RKO (cell line): ENCODE measurements around the gene NPAS2.

Experiments
- DNase-seq: peaks from one replicate; pipeline ENCODE4 v3.0.0-alpha.2; 2016; ENCODE audit warnings: low spot score

The NPAS2 gene

DNA sequence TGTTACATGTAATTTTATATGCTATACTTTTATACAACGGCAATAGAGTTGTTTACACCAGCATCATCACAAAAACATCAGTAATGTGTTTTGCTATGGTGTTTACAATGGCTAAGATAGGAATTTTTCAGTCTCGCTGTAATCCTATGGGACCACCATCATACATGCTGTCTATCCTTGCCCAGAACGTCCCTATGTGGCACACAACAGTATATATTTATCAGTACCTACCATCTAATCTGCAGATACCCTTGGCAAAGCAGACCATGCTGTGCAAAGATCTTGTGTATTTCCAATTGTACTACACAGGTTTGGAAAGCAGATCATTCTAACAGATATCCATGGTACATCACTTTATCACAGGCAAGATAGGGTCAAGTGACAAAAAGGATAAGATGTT is 197.4 kb downstream of the NPAS2 start:
- DNase-seq = no peak

DNA sequence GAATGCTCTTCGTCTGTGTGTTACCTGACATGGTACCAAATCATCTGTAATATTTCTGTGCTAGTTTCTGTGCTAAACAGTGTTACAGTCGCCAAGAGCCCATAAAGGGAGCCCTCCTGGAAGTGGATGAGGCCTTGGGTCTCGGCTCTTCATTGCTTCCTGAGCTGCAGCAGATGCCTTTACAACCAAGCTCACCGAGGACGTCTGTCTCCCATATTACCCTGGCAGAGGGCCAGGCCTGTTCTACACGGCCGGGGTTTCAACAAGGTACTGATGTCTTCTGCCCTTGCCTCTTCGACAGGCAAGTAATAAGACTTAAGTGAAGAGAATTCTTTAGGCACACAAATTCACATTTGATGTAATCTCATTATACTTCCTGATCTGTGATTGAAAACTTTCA is 199.0 kb downstream of the NPAS2 start:
- no peak for DNase-seq

DNA sequence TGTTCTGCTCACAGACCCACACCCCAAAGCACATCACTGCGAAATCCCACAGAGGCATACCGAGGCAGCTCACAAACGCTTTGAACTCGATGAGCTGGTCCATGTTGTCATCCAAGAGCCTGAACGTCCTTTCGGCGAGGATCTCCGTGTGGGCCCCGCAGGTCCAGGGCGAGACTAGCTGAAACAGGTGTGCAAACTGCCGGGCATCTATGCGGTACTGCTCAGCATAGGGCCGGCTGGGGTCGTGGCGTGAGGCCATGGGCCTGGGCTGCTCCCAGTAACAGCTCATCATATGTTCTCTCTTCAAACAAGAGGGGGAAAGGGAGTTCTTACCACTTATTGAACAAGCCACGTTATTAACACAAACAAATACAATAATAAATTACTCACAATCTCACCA is 202.3 kb downstream of the NPAS2 start:
- no peak for DNase-seq

DNA sequence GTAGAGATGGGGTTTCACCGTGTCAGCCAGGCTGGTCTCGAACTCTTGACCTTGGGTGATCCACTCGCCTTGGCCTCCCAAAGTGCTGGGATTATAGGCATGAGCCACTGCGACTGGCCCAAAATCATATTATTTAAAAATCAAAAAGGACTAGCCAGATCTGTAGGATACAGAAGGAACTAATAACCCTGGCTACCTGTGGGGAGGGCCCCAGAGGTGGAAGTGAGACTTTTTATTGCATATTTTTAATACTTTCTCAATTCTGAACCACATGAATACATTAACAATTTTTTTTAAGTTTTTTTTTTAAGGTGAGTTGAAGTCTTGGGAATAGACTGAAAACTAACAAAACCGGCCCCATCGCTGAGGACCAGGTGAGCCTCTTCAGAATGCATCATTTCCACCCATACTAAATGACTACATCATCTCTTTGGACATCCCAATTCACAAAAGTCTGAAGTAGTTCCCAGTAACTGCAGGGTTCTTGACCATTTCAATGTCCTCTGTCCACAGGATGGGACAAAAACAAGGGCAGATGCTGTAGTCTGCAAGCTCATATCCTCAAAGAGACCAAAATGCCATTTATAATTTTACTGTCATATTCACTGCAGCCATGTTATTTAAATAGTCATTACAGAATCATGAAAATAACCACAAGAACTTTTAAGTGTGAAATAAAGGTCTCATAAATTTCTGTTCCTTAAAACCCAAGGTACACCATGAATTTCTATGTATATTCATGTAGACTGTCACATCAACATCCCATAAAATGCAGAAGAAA is 203.6 kb downstream of the NPAS2 start:
- no peak for DNase-seq

DNA sequence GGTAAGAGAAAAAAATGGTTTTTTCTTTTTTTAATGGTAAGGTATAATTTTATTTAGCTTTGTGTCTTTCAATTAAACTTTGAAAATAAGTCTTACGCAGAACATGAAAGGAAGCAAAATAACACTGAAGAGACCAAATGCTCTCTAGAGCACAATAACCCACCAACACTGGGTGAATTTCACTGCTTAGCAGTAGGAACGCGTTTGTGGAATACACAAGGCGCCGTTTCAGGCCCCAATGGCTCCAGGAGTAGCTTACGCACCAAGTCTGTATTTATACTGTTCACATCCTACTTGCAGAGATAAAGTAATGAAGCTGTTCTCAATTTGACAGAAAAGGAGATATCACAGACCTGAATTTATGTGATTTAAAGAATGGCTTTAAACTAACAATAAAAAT is 205.6 kb downstream of the NPAS2 start:
- DNase-seq = no peak

DNA sequence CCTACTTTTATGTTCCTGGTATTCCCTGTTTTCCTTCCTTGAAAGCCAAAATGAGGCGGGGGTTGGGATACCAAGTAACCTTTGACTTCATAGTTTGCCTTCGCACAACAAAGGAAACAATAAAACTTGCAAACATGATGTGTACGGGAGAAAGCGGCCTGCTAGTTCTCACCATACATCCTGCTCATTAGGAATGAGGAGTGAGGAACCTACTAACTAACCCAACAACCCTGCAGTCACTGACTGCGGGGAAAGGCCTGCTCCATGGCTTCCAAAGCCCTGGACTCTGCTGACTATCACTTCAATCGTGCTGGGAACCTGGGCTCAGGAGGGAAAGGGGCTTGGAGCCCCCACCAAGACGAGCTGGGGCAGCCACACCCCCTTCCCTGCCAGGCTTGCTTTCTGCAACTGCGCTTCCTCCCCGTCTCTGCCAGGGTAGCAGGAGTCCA is 206.3 kb downstream of the NPAS2 start:
- DNase-seq = no peak

DNA sequence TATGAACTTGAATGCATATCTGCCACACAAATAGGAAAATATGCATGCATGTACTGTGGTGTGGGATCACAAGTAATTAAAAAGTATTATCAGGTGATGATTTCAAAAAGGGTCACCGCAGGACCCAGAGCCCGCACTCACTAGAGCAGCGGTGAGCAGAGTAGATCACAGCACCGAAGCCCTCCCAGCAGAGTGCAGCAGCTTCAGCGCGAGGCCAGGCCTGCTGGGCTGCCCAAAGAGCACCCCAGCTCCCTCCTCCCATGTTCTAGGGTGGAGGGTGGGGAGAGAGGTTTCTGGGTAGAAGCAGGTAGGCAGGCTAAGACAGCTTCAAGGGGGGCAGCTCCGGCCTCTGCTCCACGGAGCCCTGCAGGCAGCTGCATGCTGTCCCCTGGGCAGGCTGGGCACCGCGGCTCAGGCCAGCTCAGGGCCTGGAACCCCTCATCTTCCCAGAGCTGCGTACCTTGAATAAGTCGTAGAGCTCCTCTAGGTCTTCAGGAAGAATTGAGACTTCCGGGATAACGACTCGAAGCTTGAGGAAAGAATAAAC is 207.1 kb downstream of the NPAS2 start:
- no peak for DNase-seq

DNA sequence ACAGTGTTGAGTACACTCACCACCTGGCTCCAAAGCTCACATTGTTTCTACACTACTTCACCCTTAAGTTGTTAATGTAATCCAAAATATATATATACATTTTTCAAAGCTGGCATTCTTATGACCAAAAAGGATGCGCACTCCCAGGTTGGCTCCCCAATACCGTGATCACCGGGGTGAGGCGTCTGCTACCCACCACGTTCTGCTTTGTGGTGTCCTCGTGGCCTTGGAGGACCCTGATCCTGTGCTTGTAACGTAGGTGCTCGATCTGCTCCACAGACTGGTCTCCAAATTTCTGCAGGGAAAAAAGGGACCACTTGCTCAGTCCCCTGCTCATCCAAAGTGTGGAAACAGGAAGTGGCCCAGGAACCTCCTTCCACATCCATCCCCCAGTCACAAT is 207.9 kb downstream of the NPAS2 start:
- no peak for DNase-seq

DNA sequence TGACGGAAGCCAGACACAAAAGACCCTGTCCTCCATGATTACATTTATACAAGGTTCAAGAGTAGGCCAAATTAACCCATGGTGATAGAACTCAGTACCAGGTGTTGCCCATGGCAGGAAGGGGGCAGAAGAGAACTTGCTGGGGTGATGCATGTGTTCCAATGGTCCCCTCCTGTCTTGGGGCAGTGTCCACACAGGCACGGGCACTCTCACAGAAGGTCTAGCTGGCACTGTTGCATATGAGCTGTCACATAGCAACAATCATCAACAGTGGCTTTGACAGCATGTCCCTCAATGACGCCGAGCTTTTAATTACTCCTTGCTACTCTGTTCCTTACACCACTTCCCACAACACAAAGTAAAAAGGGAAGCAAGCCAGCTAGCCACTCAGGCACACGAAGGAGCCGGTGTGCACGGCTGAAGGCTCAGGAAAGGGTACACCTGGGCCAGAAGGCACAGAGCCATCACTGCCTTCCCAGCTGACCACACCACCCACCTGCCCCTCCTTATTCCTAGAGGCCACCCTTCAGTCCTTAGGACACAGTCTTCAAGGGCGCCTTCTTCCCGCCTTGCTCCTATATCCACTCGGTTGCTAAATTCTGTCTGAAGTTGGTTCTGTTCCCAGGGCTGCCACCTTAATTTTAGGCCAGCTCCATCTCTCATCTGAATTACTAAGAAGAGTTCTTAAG is 211.1 kb downstream of the NPAS2 start:
- no peak for DNase-seq

DNA sequence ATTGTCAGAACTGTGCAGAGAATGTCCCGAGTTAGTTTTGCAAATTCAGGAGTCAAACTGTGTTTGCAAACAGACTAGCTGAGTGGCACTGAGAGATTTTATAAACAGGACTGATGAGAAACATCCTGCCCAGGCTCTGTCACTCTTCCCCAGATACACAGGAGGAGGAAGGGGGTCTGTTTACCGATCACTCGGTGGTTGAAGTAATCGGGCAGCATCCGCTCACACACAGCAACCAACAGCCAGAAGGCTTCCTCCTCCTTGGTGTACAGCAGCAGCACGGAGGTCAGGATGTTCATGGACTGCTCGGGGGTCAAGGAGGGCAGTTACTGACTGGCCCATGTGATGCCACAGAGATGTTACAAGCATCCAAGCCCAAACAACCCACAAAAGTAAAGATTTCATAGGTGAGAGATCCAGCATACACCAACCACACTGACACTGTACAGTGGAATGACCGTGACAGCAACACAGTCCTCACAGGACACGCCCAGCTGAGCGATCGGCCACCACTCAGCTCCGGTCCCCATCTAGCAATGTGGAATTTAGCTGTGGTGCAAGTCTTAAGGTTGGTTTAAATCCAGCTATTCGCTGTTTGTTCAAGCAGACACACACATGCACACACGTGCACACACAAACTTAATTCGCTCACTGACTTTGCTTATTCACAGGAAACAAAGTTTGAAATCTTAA is 212.3 kb downstream of the NPAS2 start:
- DNase-seq = no peak

DNA sequence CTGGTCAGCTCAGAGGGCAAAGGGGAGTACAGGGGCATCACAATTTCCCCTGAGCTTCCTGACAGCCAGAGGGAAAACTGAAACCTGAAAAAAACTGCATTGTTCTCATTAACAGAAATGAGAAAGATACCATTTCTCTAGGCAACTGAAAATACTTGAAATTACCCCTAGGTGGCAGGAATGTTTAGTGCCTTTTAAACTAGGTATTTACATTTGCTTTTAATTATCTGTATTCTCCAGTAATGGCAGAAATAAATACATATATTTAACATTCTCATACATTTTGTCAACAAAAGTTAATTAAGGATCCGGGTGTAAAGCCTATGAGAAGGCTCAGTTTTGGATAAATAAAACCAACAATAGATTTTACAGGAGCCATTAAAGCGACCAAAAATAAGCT is 216.6 kb downstream of the NPAS2 start:
- DNase-seq = peak; percentile 41

DNA sequence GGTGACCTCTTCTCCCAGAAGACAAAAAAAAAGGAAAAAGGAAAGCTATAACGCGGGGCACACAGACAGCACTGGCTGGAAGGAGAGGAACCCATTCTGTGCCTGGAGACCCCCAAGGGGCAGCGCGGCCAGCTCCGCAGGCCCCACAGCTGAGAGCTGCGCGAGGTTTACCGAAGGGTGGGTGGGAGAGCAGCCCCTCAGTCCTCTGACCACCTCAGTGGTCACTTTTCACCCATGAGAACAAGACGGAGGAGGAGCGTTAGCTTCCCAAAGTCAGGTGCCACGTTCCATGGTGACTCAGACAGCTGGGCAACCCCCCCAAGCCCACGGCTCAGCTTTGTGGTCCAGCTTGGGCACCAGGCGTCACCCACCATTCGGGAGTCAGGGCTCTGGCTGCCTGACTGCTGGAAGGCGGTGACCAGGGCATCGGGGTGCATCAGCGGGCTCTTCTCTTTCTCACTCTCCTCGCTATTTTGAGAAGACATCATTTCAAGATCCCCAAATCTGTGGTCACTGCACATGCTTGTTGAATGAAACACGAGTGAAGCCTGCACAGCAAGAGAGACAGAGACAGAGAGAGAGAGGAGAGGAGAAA is 217.3 kb downstream of the NPAS2 start:
- DNase-seq = no peak

DNA sequence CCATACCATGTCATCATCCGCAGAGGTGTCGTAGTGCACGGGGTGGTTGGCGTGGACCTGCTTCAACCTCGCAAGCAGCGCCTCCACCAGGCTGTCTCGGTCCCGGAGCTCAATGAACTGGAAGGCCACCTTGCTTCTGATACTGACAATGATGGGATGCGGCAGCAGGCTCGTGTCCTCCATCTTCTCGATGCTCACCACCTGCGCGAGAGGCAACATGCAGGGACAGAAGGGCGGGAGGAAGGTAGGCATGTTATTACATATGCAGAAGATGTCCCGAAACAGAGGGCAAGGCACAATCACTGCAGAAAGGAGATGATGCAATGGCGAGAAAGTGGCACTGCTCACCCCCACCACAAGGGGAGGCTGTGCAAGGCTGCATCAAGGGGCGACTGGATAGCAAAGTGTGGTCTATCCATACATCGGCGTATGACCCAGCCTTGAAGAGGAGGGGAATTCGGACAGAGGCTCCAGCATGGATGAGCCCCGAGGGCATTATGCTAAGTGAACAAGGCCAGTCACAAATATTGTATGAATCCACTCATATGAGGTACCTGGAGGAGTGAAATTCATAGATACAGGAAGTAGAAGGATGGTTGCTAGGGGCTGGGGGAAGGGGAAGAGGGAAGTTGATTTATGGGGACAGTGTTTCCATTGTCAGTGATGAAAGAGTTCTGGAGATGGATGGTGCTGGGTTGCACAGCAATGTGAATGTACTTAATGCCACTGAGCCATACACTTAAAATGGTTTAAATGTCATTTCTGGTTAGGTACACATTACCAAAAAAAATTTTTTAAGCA is 218.7 kb downstream of the NPAS2 start:
- peak; percentile 38 for DNase-seq

DNA sequence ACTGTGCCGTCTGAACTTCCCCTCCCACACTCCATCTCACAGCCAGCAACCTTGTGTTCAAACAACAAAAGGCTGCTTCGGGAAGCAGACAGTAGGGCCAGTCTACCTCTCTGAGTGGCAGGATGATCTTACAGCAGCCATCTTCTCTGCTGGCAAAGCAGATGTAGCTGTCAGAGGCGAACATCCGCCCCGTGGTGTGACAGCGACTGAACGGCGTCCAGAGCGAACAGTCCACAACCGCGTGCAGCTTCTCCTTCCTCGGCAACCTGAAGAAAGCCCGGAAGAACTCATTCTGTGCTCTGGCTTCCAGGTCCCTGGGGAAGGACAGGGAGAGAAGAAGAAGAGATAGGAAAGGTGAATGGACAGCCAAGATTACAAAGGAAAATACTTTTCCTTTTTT is 220.1 kb downstream of the NPAS2 start:
- DNase-seq = no peak

DNA sequence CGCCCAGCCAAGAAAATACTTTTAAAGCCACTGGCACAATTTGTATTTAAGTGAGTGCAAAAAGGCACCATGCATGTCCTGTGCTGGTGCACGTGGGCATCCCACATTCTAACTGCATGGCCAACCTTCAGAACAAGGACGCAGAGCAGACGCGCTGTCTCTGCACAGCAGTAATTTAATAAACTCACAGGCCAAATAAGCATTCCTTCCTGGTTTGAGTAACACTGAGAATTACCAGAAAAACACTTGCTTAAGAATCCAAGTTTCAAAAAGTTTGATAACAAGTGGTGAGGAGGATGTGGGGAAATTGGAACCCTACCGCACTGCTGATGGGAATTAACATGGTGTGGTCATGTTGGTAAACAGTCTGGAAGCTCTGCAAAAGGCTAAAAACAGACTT is 220.8 kb downstream of the NPAS2 start:
- DNase-seq = no peak

DNA sequence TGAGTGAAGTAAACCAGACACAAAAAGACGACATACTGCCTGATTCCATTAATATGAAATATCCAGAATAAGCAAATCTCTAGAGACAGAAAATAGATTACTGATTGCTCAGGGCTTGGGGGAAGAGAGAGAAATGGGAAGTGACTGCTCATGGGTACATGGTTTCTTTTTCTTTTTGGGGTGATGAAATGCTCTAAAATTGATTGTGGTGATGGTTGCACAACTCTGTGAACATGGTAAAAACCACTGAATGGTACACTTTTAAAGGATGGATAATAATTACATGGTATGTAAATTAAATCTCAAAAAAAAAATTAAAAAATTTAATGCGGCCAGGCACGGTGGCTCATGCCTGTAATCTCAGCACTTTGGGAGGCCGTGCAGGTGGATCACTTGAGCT is 221.5 kb downstream of the NPAS2 start:
- no peak for DNase-seq

DNA sequence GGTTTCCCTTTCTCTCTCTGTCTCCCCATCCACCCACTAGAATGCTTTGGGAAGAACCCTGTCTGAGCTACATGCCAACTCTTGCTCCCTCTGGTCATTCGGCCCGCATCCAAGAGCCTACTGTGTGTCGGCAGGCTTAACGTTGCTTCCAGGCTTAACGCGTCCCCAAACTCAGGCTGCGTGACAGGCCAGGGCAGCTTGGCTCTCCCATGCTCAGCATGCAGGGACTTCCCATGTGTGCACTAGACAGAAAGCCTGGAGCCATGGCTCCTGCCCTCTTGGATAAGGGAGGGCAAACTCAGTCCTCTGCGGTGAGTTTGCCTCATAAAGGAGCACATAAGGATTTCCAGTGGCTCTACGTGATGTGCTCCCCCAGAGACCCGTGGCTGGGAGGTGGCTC is 225.4 kb downstream of the NPAS2 start:
- no peak for DNase-seq
